ENCODE data around the gene ANXA8L1.

- TF ChIP-seq CTCF (IDR thresholded peaks at IDR 0.05): no peak
- TF ChIP-seq ZFX (IDR thresholded peaks at IDR 0.05; ENCODE audit: borderline replicate concordance): no peak
Measured at GRCh38 chr10:46327685-46328084, 47.9 kb upstream of the ANXA8L1 start.
